Urinary bladder (tissue), 4 donors: ENCODE results near the gene H1-8. TPM values are rescaled to one million over a fixed set of nuclear protein-coding genes. Genes with fewer than 3 reads are reported as not detected.
"Not testable (repeated sequence)": the region's sequence is repeated elsewhere in the genome, so short reads cannot be mapped to it uniquely, and the experiment has no call there.

Experiments used
- DNase-seq: peaks from one replicate; pipeline ENCODE4 v3.0.0-alpha.2; 2015; ENCODE audit errors: extremely low spot score
- H3K27ac ChIP-seq: one replicate; pipeline ENCODE4 v1.5.1; 2013; ENCODE audit warnings: low read depth, mild to moderate bottlenecking, moderate library complexity
- H3K36me3 ChIP-seq: one replicate; pipeline ENCODE4 v1.6.1; 2013; ENCODE audit warnings: mild to moderate bottlenecking, moderate library complexity; ENCODE audit not compliant: insufficient read depth
- H3K4me1 ChIP-seq: one replicate; pipeline ENCODE4 v1.6.1; 2013; ENCODE audit warnings: mild to moderate bottlenecking, moderate library complexity; ENCODE audit not compliant: insufficient read depth
- H3K4me3 ChIP-seq: one replicate; pipeline ENCODE4 v1.5.1; 2013; ENCODE audit warnings: low read depth, low read length
- WGBS: extraction: QIAGEN DNeasy Blood & Tissue Kit; methylation state at CpG from one replicate; pipeline ENCODE4 v1.1.7; 2013; 5-methylcytosine and 5-hydroxymethylcytosine counted together
- polyA plus RNA-seq: library from polyadenylated mRNA; stranded (reverse); fragments of 200-250 nt; gene quantifications from one replicate; pipeline ENCODE4 v1.2.3, GENCODE V29; 2013
- total RNA-seq: library from RNA; depleted of rRNA; stranded (reverse); fragments of >200 nt; gene quantifications from one replicate; pipeline ENCODE4 v1.2.3, GENCODE V29; 2014
- donor health status: healthy with polysubstance abuse.
- donor health status: healthy.

H1-8 gene, protein sequence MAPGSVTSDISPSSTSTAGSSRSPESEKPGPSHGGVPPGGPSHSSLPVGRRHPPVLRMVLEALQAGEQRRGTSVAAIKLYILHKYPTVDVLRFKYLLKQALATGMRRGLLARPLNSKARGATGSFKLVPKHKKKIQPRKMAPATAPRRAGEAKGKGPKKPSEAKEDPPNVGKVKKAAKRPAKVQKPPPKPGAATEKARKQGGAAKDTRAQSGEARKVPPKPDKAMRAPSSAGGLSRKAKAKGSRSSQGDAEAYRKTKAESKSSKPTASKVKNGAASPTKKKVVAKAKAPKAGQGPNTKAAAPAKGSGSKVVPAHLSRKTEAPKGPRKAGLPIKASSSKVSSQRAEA
- total RNA-seq (not detected), polyA plus RNA-seq (not detected)

DNA sequence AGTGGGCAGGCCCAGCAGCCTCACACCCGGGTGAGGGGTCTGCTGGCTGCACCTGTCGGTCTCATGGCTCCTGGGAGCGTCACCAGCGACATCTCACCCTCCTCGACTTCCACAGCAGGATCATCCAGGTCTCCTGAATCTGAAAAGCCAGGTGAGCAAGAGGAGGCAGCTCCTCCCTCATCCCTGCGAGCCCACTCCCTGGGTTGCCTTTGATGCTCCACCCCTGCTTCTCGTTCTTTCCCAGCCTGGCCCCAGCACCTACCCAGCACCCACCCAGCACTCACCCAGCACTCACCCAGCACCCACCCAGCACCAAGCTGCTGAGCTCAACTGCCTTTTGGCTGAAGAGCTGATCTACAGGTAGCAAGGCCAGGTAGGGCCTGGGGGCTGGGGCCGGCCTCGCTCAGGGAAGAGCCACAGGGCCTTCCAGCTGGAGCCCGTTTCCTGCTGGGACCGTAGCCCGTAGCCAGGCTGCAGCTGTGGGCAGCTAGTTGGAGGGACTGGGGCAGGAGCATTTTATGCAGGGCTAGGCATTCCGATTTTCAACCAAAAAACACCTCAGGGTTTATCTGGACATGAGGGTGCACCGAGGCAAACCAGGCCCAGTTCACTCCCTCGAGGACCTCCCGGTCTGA, at the start of gene H1-8:
Gene H1-8, plus strand, starts transcription at position 20 of the 635 bp plus-strand sequence. Its CDS starts 44 bp downstream, at position 64.
- 81% methylated on average over 16 of the region's 16 CpGs for whole genome bisulfite sequencing
- no peaks in the 10 kb centered on the region for H3K4me1 ChIP-seq
- no peak within 1 kb of the TSS for H3K4me3 ChIP-seq
- H3K27ac ChIP-seq, result no peak within 1 kb of the TSS
- no peak for DNase-seq
- H3K36me3 ChIP-seq, result no peaks in the 10 kb centered on the region

DNA sequence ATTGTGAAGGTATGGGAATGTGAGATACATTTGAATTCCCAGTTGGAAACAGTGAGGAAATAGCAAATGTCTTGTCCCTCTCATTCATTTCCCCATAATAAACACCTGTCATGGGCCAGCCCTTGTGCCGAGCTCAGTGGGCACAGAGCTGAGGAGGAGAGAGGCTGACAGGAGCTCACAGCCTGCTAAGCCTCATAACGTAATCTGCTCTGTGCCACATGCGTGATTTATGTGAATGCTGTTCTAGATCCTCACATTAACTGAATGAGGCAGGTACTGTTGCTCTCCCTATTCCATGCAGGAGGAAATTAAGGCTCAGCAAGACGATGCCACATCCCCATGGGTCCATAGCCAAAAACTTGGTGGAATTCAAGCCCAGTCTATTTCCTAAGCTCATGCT, 49.8 kb upstream of the H1-8 start:
- Histone ChIP-seq H3K4me3 (no peak overlapping the region), H3K36me3 (no peaks in the 10 kb centered on the region), H3K27ac (no peak overlapping the region)

DNA sequence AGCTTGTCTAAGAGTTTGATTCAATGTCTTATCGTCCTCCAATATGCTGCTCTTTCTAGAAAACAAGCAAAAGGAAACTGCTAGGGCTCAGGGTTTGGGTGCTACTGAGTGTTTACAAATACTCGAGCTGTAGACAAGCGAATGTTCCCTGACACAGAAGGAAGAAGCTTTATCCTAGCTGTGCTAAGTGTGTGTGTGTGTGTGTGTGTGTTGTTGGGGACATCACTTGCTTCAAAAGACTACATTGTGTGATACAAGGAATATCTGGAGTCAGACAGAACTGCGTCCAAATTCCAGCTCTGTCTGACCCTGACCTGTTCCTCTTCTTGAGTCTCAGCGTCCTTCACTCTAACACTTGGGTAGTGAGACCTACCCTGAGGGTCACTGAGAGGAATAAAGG, 48.5 kb upstream of the H1-8 start:
- not testable (repeated sequence) for DNase-seq, H3K4me1 ChIP-seq, H3K36me3 ChIP-seq, H3K4me3 ChIP-seq
- 43% methylated on average over 5 of the region's 5 CpGs for WGBS
- H3K27ac ChIP-seq, result peak overlapping the region; percentile 55

More for the DNA sequence above, 49.8 kb upstream of the H1-8 start:
- WGBS, result 96% methylated on average over 4 of the region's 4 CpGs
- no peaks in the 10 kb centered on the region for H3K4me1 ChIP-seq
- no peak for DNase-seq

DNA sequence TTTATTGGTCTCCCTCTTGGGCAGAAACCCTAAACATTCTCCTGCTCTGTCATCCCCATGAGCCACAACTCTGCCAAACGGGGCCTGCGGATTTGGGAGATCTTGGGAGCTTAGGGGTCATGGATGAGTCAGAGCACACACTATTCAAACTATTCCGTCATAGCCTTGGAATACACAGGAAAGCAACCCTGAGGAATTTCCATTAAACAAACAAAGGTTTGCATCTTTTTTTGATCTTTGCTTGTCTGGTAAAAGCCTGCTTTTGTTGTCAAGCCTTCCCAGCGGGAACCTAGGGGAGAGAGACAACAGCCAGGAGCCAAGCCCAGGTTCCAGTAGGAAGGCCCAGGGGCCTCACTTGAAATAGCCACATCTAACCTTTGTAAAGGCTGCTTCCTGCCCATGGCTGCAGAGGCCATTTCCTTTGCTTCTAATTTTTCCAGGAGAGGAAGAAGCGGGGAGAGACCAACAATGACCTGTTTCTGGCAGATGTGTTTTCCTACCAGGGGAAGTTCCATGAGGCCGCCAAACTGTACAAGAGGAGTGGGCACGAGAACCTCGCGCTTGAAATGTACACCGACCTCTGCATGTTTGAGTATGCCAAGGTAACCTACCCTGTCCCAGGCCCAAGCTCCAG, 47.9 kb upstream of the H1-8 start:
- H3K27ac ChIP-seq, result peak overlapping the region; percentile 62
- not testable (repeated sequence) for H3K4me3 ChIP-seq, DNase-seq, H3K4me1 ChIP-seq, H3K36me3 ChIP-seq
- 61% methylated on average over 10 of the region's 10 CpGs for WGBS

DNA sequence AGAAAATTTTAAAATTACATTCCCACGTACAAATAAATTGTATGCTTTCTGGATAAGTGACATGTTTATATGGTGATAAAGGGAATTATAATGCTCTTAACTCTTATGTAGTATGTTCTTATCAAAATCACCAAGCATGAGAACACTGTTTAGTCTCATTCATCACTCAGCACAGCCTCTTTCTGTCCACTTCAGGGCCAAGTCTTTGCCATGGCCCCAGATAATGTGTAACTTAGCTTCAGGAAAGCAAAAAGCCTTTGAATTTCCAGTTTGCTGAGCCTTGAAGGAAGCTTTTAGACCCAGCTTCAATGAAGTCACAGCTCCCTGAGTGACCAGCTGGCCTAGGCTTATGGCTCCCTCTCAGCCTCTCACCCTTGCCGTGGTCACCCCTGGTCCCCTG, 45.1 kb upstream of the H1-8 start:
- 75% methylated on average over 2 of the region's 2 CpGs for WGBS
- H3K4me3 ChIP-seq, H3K36me3 ChIP-seq, DNase-seq, H3K4me1 ChIP-seq, H3K27ac ChIP-seq: not testable (repeated sequence)

DNA sequence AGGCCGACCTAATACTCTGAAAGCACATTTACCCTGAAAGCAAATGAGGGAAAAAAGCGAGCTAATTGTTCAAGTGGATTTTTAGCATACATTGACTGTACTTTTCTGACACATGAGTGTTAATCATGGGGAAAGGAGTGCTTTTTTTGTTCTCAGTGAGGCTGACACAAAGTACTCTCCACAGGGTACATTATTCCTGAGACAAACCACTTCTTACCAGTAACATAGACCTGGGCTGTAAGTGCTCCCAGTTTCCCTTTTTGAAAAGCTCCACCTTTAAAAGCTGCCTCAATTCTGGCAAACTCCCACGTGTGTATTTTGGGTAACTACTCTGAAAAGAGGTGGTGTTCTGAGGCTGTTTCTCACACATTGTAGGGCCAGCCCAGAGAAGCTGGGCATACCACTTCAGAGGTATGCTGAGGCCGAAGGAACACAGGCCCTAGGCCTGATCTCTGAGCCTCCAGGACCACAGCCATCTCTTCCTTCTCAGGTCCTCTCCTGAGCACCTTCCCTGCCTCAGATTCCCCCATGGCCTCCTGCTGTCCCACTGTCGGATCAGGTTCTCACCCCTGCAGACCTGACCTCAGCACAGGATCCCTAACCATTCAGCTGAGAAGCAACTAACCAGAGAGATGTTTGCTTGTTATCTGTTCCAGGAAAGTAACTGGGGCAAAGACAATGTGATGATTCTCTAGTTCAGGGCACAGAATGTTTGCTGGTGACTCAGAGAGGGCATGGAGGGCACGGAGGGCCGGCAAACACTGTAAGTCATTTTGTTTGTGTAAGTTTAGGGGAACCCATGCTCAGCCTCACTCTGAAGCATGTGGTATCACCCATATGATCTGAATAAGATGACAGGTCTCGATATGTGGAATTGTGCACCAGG, 44.1 kb upstream of the H1-8 start:
- 76% methylated on average over 8 of the region's 8 CpGs for WGBS
- not testable (repeated sequence) for H3K4me3 ChIP-seq, DNase-seq, H3K36me3 ChIP-seq, H3K27ac ChIP-seq, H3K4me1 ChIP-seq

DNA sequence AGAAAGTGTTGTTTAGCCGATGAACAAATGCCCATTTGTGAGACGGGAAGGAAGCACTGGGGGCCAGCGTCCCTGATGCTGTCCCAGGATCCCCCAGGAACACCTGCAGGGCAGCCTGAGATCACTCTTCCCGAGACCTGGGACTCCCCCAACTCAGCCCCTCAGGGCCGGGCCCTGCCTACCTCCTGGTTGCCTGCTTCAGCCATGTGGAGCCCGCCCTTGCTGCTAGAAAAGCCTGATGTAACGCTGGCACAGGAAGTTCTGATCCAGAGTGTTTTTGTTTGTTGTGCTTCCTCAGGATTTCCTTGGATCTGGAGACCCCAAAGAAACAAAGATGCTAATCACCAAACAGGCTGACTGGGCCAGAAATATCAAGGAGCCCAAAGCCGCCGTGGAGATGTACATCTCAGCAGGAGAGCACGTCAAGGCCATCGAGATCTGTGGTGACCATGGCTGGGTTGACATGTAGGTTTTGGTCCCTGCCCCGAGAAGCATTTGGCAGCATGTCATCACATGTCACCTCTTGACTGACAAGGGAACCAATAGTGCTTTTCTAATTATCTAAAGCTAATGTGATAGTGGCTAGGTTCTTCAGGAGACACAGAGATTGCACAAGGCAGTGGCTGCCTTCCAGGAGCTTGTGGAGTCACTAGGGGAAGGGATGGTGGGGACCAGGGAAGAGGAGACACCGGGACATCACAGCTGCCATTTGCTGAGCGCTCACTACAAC, 43.2 kb upstream of the H1-8 start:
- not testable (repeated sequence) for H3K4me3 ChIP-seq, H3K4me1 ChIP-seq, H3K36me3 ChIP-seq, H3K27ac ChIP-seq, DNase-seq
- WGBS, result 86% methylated on average over 13 of the region's 14 CpGs

DNA sequence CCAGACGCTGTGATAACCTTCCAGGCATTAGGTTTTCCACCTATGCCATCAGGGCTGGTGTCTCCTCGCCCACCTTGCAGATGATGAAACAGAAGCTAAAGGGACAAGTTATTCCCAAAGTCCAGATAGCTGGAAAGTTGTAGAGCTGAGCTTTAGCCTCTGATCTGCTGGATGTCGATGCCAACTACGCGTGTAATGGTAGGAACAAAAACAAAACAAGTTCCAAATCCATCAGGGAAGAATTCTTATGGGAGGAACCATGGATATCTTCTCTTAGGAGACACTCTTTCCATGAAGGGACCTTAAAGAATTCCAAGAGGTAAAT, 42.7 kb upstream of the H1-8 start:
- no peak overlapping the region for H3K4me3 ChIP-seq
- 94% methylated on average over 5 of the region's 5 CpGs for WGBS
- DNase-seq, result no peak
- no peaks in the 10 kb centered on the region for H3K4me1 ChIP-seq
- no peaks in the 10 kb centered on the region for H3K36me3 ChIP-seq
- H3K27ac ChIP-seq, result no peak overlapping the region

DNA sequence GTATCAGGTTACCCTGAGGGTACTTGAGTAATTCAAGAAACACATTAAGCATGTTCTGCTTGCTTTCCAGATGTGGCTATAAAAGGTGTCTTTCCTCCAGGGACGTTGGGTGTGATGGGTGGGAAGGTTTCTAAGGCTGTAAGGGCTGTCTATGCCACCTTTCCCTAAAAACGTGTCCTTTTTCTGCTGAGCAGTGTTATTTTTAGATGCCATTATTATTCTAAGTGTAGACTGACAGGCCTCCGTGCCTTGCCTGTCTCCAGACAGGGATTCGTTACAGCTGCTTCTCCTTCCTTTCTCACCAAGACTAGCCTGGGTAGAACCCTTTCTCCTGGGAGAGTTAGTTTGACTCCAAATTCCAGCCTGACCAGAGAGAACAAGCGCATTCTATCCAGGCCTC, 41.3 kb upstream of the H1-8 start:
- 87% methylated on average over 5 of the region's 5 CpGs for WGBS
- no peaks in the 10 kb centered on the region for H3K36me3 ChIP-seq
- H3K27ac ChIP-seq, result no peak overlapping the region
- no peak overlapping the region for H3K4me3 ChIP-seq
- no peak for DNase-seq
- H3K4me1 ChIP-seq, result no peaks in the 10 kb centered on the region

DNA sequence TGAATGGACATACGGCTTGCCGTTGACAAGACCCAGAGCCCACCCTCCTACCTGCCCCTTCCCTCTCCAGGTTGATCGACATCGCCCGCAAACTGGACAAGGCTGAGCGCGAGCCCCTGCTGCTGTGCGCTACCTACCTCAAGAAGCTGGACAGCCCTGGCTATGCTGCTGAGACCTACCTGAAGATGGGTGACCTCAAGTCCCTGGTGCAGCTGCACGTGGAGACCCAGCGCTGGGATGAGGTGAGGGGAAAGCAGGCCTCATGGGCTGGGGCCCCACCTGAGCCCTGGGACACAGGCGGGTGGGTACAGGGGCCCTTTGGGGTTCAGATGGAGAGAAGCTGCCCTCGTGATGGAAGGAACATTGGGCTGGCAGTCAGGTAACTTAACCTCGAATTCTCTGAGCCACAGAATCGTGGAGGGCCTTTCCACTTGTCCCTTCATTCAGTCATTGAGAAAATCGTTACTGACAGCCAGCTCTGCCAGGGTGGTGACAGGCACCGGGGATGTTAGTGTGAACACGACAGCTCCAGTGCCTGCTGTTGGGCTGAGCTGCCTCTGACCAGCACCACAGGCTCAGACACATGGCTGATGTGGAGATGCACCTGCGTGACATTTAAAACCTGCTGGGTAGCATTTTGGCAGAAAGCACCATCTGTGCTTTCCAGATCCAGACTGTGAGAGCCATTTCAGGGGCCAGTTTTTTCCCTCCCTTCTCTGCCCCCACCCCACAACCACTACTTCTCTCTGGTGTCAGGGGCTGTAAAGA, 40.1 kb upstream of the H1-8 start:
- 95% methylated on average over 18 of the region's 18 CpGs for WGBS
- H3K36me3 ChIP-seq, result no peaks in the 10 kb centered on the region
- no peak for DNase-seq
- H3K4me1 ChIP-seq, result no peaks in the 10 kb centered on the region
- H3K27ac ChIP-seq, result no peak overlapping the region
- H3K4me3 ChIP-seq, result no peak overlapping the region

DNA sequence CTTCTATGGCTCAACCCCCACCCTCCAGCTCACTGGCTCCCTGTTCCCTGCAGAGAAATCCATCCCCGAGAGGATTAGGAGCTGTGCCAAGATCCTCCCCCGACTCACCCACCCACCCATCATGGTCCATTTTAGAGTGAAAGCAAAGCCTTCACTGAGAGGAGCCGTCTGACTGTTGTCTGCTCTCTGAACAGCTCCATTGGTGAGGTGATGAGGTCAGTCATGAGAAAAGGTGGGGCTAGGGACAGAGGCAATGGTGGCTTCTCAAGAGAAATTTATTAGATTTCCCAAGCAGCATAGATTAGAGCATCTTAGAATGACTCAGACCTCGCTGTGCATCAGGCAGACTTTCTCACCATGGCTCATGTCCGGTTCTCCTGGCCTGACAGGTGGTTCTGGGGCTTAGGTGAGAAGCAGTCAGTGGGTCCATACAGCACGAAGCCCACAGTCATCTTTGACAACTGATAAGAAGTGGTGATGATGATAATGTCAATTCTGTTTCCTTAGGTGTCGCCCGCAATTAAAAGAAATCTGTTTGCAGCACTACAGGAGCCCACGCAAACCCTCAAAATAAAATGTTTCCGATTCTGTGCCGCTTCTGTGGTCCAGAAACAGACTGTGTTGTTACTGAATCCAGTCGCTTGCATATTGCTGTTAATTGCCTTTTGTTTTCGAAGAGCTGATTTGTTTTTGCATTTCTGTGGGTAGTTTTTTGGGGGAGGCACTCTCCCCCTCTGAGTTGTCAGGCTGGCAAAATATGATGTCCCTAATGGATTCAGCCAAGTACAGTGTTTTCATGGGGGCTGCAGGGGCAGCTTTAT, 39.3 kb upstream of the H1-8 start:
- no peak for DNase-seq
- Histone ChIP-seq H3K4me1 (no peaks in the 10 kb centered on the region), H3K4me3 (no peak overlapping the region), H3K27ac (no peak overlapping the region), H3K36me3 (no peaks in the 10 kb centered on the region)
- whole genome bisulfite sequencing, result 81% methylated on average over 13 of the region's 13 CpGs
